WERI-Rb-1 (cell line): ENCODE results near the gene TSPAN2.

Experiments used
- DNase-seq: peaks from one replicate; pipeline ENCODE4 v3.0.0-alpha.2; 2020
- H3K27ac ChIP-seq: fragments of 250-450 bp; sonication (Bioruptor Pico); 2 replicates; pipeline ENCODE4 v1.5.1; 2020; ENCODE audit warnings: mild to moderate bottlenecking, moderate library complexity
- H3K27me3 ChIP-seq: fragments of 250-450 bp; sonication (Bioruptor Pico); 2 replicates; pipeline ENCODE4 v1.5.1; 2021; ENCODE audit warnings: mild to moderate bottlenecking, low read depth, moderate library complexity; ENCODE audit not compliant: insufficient read depth, severe bottlenecking
- H3K36me3 ChIP-seq: fragments of 250-450 bp; sonication (Bioruptor Pico); 2 replicates; pipeline ENCODE4 v1.5.1; 2020; ENCODE audit warnings: mild to moderate bottlenecking, moderate library complexity
- H3K4me3 ChIP-seq: 2 replicates; pipeline ENCODE4 v1.5.1; 2011; ENCODE audit warnings: low read depth, mild to moderate bottlenecking, control low read depth, low read length
- H3K9me3 ChIP-seq: fragments of 250-450 bp; sonication (Bioruptor Pico); 2 replicates; pipeline ENCODE4 v1.5.1; 2021; ENCODE audit warnings: mild to moderate bottlenecking, moderate library complexity; ENCODE audit not compliant: severe bottlenecking
- CTCF ChIP-seq: IDR thresholded peaks from 2 replicates; pipeline ENCODE4 v1.5.1; 2011; ENCODE audit warnings: low read depth, mild to moderate bottlenecking, control low read depth, inconsistent platforms, low read length

TSPAN2 gene

GRCh38 chr1:115136106-115136505 is 46.8 kb upstream of the TSPAN2 start:
- TF ChIP-seq CTCF: no peak
- Histone ChIP-seq H3K4me3 (no peak overlapping the region), H3K27ac (no peak overlapping the region), H3K9me3 (no peaks in the 10 kb centered on the region), H3K27me3 (no peaks in the 10 kb centered on the region), H3K36me3 (no peaks in the 10 kb centered on the region)
- no peak for DNase-seq

GRCh38 chr1:115135681-115136080 is 46.4 kb upstream of the TSPAN2 start:
- TF ChIP-seq CTCF: no peak
- no peak for DNase-seq
- no peaks in the 10 kb centered on the region for H3K9me3 ChIP-seq
- no peaks in the 10 kb centered on the region for H3K36me3 ChIP-seq
- no peak overlapping the region for H3K27ac ChIP-seq
- no peak overlapping the region for H3K4me3 ChIP-seq
- H3K27me3 ChIP-seq: no peaks in the 10 kb centered on the region

GRCh38 chr1:115134850-115135480 is 45.7 kb upstream of the TSPAN2 start:
- H3K4me3 ChIP-seq: no peak overlapping the region
- no peaks in the 10 kb centered on the region for H3K36me3 ChIP-seq
- no peaks in the 10 kb centered on the region for H3K27me3 ChIP-seq
- no peak for DNase-seq
- TF ChIP-seq CTCF: no peak
- no peak overlapping the region for H3K27ac ChIP-seq
- no peaks in the 10 kb centered on the region for H3K9me3 ChIP-seq

GRCh38 chr1:115134231-115134630 is 44.9 kb upstream of the TSPAN2 start:
- Histone ChIP-seq H3K27ac (no peak overlapping the region), H3K9me3 (no peaks in the 10 kb centered on the region), H3K27me3 (no peaks in the 10 kb centered on the region), H3K36me3 (no peaks in the 10 kb centered on the region), H3K4me3 (no peak overlapping the region)
- TF ChIP-seq CTCF: no peak
- DNase-seq: no peak

- no peak overlapping the region for H3K27ac ChIP-seq
- no peaks in the 10 kb centered on the region for H3K27me3 ChIP-seq
- H3K4me3 ChIP-seq: no peak overlapping the region
- no peak for DNase-seq
- H3K36me3 ChIP-seq: no peaks in the 10 kb centered on the region
- no peaks in the 10 kb centered on the region for H3K9me3 ChIP-seq
- no peak for TF ChIP-seq CTCF
Observed at GRCh38 chr1:115133440-115133839, 44.1 kb upstream of the TSPAN2 start.

- Histone ChIP-seq H3K36me3 (no peaks in the 10 kb centered on the region), H3K9me3 (no peaks in the 10 kb centered on the region), H3K27me3 (no peaks in the 10 kb centered on the region), H3K4me3 (no peak overlapping the region), H3K27ac (no peak overlapping the region)
- no peak for TF ChIP-seq CTCF
- DNase-seq: no peak
Observed at GRCh38 chr1:115130786-115131185, 41.5 kb upstream of the TSPAN2 start.
